Stimulated activated naive CD8-positive, alpha-beta T cell treated with anti-CD3 and anti-CD28 coated beads, Interleukin-15, amount 100 ng/mL, for 72 hours (primary cell): ENCODE measurements around the gene MAGEB6B.
"Not testable (repeated sequence)": the region's sequence is repeated elsewhere in the genome, so short reads cannot be mapped to it uniquely, and the experiment has no call there.

ENCODE experiments used
- ATAC-seq: fragments of 150-1000 bp; cut with Tn5 transposase; 2 replicates; pipeline ENCODE4 v1.10.0; 2021; ENCODE audit warnings: mild to moderate bottlenecking, moderate library complexity
- DNase-seq, 2 donors: peaks; one replicate each; pipeline ENCODE4 v3.0.0; 2021 to 2022
- H3K27ac Mint-ChIP-seq, 2 donors: one replicate each; pipeline ENCODE4 v1.8.0; 2022; ENCODE audit warnings: mild to moderate bottlenecking in 2 of 2, mixed read lengths in 2 of 2, moderate library complexity in 2 of 2
- H3K27me3 Mint-ChIP-seq: one replicate; pipeline ENCODE4 v1.8.0; 2022; ENCODE audit warnings: mixed read lengths
- H3K4me1 Mint-ChIP-seq: one replicate; pipeline ENCODE4 v1.8.0; 2022; ENCODE audit warnings: mild to moderate bottlenecking, mixed read lengths
- H3K4me3 Mint-ChIP-seq, 2 donors: one replicate each; pipeline ENCODE4 v1.8.0; 2022; ENCODE audit warnings: mild to moderate bottlenecking in 2 of 2, mixed read lengths in 2 of 2, moderate library complexity in 1 of 2
- H3K9me3 Mint-ChIP-seq, 2 donors: one replicate each; pipeline ENCODE4 v1.8.0; 2022; ENCODE audit warnings: mixed read lengths in 2 of 2

The MAGEB6B gene, protein sequence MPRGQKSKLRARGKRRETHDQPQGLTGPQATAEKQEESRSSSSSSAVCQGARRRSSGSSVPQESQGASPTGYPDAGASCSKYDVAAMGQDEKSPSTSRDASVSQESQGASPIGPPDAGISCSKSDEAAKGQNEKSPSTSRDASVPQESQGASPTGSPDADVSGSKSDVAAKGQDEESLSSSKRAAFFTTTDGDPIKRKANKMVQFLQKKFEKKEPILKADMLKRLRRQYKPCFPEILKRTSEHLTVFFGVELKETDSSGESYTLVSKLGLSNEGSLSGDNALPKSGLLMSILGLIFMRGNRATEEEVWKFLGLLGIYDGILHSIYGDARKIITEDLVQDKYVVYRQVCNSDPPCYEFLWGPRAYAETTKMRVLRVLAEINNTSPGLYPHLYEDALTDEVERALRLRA

DNA sequence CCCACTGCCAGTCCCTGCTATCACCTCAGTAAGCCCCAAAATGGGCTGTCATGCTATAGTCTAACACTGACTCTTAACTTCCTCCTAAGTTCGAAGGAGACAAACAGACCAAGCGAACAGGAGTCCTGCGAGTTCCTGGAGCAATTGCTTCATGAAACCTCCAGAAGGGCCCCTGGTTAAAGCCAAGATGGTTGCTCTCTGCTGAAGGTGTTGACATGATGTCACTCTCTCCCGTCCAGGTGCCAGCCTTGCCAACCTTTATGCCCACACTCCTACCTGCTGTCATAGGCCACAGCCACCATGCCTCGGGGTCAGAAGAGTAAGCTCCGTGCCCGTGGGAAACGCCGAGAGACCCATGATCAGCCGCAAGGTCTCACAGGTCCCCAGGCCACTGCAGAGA lies at the start of gene MAGEB6B:
MAGEB6B (plus strand) TSS at position 301 of the 400 bp plus-strand sequence; CDS start at position 301, 0 bp downstream.
- ATAC-seq, result no peak
- H3K4me3 Mint-ChIP-seq, result no peak within 1 kb of the TSS
- no peaks in the 10 kb centered on the region for H3K9me3 Mint-ChIP-seq
- H3K27me3 Mint-ChIP-seq, result no peaks in the 10 kb centered on the region
- no peak within 1 kb of the TSS for H3K27ac Mint-ChIP-seq
- no peak for DNase-seq
- H3K4me1 Mint-ChIP-seq, result no peaks in the 10 kb centered on the region

DNA sequence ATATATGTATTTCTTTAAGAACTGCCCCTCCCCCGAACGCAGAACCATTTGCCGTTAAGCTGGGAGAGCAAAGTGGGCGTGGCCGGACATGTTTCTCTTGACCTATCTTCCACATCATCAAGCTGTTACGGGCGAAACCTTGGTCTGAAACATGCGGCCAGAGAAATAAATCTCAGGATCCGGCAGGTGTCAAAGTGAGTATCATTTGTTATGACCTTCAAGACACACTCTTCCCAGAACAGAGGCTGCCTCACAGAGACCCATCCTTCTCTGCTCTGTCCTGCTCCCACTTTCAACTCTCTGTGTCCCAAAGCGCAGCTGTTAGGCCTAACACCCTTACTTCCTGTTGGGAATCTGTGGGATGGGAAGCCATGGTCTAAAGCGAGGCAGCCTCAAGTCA lies 22.1 kb upstream of the MAGEB6B start, which contains the start of gene MAGEB18:
MAGEB18 (plus strand) TSS at position 70 of the 400 bp plus-strand sequence. CDS start 643 bp downstream, outside the sequence.
- Mint-ChIP-seq H3K9me3 (no peaks in the 10 kb centered on the region), H3K4me3 (no peak within 1 kb of the TSS), H3K27ac (no peak within 1 kb of the TSS), H3K4me1 (no peaks in the 10 kb centered on the region), H3K27me3 (no peaks in the 10 kb centered on the region)
- no peak for DNase-seq
- no peak for ATAC-seq

DNA sequence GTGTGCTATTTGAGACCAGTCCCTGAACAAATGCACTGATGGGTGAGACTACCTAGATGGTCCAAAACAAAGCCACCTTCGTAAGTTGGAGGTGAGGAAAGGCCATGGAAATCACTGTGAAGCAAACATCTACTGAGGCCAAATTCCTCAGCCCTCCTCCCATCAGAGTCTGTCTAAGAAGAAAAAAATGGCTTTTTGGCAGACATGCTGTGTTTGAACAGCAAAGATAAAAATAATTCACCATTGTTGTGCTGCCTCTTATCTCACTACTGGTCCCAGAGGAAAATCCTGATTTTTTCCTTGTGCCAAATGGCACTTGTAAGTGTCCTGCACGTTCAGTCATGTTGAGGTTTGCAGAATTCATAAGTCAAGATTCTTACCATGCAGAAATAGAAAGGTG lies 14.4 kb upstream of the MAGEB6B start:
- ATAC-seq (no peak), DNase-seq (no peak)
- Mint-ChIP-seq H3K27me3 (no peaks in the 10 kb centered on the region), H3K9me3 (peaks cover 0 to 7% of the 10 kb centered on the region in 2 donors), H3K4me3 (no peak overlapping the region), H3K27ac (no peak overlapping the region), H3K4me1 (no peaks in the 10 kb centered on the region)

DNA sequence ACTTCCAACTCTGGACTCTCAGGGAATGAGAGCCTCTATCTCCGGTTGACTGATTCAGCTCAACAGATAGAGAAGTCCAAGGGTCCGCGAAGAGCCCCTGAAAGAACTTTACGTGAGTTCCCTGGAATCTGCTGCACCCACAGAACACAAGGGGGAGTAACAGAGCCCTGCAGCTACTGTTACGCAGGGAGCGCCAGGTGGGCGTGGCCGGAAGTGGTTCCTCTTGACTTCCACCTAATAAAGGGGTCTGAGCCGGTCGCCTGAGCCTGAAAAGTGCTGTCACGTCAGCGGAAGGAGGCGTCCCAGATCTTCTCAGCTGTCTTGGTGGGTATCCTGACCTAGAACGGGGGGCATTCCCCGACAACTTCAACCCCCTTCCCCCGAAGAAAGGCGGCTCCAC lies 31.8 kb downstream of the MAGEB6B start, which contains the start of gene MAGEB6:
MAGEB6 (plus strand) TSS at position 237 of the 400 bp plus-strand sequence. CDS start 1,407 bp downstream, outside the sequence.
- Mint-ChIP-seq H3K9me3 (no peaks in the 10 kb centered on the region), H3K27ac (no peak within 1 kb of the TSS), H3K27me3 (no peaks in the 10 kb centered on the region), H3K4me1 (no peaks in the 10 kb centered on the region), H3K4me3 (no peak within 1 kb of the TSS)
- ATAC-seq (no peak), DNase-seq (no peak)

DNA sequence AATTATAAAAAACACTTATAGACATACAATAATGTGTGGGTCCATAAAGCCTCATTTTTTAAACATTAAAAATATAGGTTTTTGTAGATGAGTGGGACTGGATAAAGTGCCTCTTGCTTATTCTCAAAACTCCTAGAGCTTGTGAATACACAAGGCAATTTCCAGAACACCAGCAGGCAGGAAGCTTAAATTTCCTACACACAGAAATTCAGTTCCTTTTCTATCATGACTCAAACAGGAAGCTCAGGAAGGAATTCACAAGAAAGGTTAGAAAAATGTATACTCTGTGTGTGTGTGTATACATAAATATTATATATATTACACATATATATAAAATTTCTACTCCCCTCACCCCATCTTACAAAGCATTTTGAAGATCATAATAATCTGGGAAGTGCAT lies 43.2 kb downstream of the MAGEB6B start:
- Mint-ChIP-seq H3K27me3 (no peaks in the 10 kb centered on the region), H3K4me1 (no peaks in the 10 kb centered on the region), H3K9me3 (no peaks in the 10 kb centered on the region), H3K4me3 (no peak overlapping the region), H3K27ac (no peak overlapping the region)
- ATAC-seq (no peak), DNase-seq (no peak)

DNA sequence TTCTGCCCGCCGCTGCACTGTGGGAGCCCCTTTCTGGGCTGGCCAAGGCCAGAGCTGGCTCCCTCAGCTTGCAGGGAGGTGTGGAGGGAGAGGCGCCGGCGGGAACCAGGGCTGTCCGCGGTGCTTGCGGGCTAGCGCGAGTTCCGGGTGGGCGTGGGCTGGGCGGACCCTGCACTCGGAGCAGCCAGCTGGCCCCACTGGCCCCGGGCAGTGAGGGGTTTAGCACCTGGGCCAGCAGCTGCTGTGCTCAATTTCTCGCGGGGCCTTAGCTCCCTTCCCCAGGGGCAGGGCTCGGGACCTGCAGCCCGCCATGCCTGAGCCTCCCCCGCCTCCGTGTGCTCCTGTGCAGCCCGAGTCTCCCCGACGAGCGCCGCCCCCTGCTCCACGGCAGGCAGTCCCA lies 44.3 kb downstream of the MAGEB6B start:
- DNase-seq, ATAC-seq, H3K27me3 Mint-ChIP-seq, H3K9me3 Mint-ChIP-seq, H3K4me1 Mint-ChIP-seq, H3K4me3 Mint-ChIP-seq, H3K27ac Mint-ChIP-seq: not testable (repeated sequence)

DNA sequence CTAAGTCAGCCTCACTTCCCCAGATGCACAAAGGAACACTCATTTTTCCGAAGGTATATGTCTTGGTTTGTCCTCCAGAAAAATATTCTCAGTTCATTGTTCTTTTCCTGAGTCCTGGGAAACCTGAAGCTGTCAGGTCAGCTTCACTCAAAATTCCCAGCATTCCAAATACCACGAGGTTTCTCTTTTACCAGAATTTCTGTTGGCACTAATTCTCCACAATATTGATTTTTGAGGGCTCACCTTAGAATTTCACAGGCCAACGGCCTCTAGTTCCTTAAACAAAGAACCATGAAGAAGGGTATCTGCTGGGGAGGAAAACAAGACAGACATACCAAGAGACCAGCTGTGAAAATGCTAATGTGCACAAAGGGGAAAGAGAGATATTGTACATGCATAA lies 47.6 kb downstream of the MAGEB6B start:
- no peak for DNase-seq

More for the DNA sequence above, 47.6 kb downstream of the MAGEB6B start:
- no peaks in the 10 kb centered on the region for H3K4me1 Mint-ChIP-seq
- ATAC-seq, result no peak
- H3K9me3 Mint-ChIP-seq, result no peaks in the 10 kb centered on the region
- H3K27me3 Mint-ChIP-seq, result no peaks in the 10 kb centered on the region
- no peak overlapping the region for H3K4me3 Mint-ChIP-seq
- no peak overlapping the region for H3K27ac Mint-ChIP-seq
